K562 (cell line): ENCODE measurements around the gene OLFM3. TPM values are rescaled to one million over a fixed set of nuclear protein-coding genes. Genes with fewer than 3 reads are reported as not detected.

ENCODE experiments used
- CBX3 ChIP-seq, 2 experiments: IDR thresholded peaks; 1 replicate in 1 of 2; 2 replicates in 1 of 2; pipeline ENCODE4 v1.6.1; 2012; ENCODE audit warnings: inconsistent platforms in 2 of 2, low read length in 2 of 2, borderline replicate concordance in 1 of 2, control low read depth in 1 of 2
- EP300 ChIP-seq: IDR thresholded peaks from 2 replicates; pipeline ENCODE4 v1.6.1; 2012; ENCODE audit warnings: low read length, improper control_type of control experiment
- FOXM1 ChIP-seq, 2 experiments: fragments of 450-650 bp in 1 of 2; sonication (generic) in 1 of 2; formaldehyde crosslinking in 1 of 2; IDR thresholded peaks; 2 replicates each; pipeline versions ENCODE4 v1.6.1 to v1.9.0; 2017 to 2022; ENCODE audit warnings: low read depth in 2 of 2, mild to moderate bottlenecking in 2 of 2, missing genetic modification reagents in 1 of 2, moderate library complexity in 1 of 2
- NCOA1 ChIP-seq: fragments of 450-650 bp; IDR thresholded peaks from 2 replicates; pipeline ENCODE4 v1.6.1; 2016; ENCODE audit warnings: low read depth
- NFE2 ChIP-seq: IDR thresholded peaks from 2 replicates; pipeline ENCODE4 v1.6.1; 2014; ENCODE audit warnings: antibody characterized with exemption, low read depth
- NONO ChIP-seq, 2 experiments: fragments of 200-400 bp in 1 of 2; fragments of 450-650 bp in 1 of 2; formaldehyde crosslinking in 1 of 2; IDR thresholded peaks; 2 replicates each; pipeline ENCODE4 v1.6.1; 2017; ENCODE audit warnings: low read depth in 2 of 2, mild to moderate bottlenecking in 2 of 2, moderate library complexity in 2 of 2, low read length in 1 of 2
- PHF8 ChIP-seq: fragments of 200-600 bp; sonication (generic); IDR thresholded peaks from 2 replicates; pipeline ENCODE4 v1.6.1; 2012; ENCODE audit warnings: mixed run types, mild to moderate bottlenecking, inconsistent platforms, low read length, moderate library complexity, borderline replicate concordance
- POLR2G ChIP-seq: fragments of 200-400 bp; formaldehyde crosslinking; IDR thresholded peaks from 2 replicates; pipeline ENCODE4 v1.6.1; 2017; ENCODE audit warnings: low read depth, mild to moderate bottlenecking, antibody characterized with exemption, low read length, moderate library complexity
- PTRF ChIP-seq: fragments of 450-650 bp; IDR thresholded peaks from 2 replicates; pipeline ENCODE4 v1.6.1; 2016; ENCODE audit warnings: mild to moderate bottlenecking, missing genetic modification characterization, missing compliant biosample characterization
- RFX7 ChIP-seq: fragments of 250-450 bp; sonication (Bioruptor Pico); IDR thresholded peaks from 2 replicates; pipeline ENCODE4 v1.5.1; 2021; ENCODE audit warnings: mild to moderate bottlenecking
- RREB1 ChIP-seq: fragments of 250-450 bp; sonication (Bioruptor Pico); IDR thresholded peaks from 2 replicates; pipeline ENCODE4 v1.4.0; 2020
- SIRT6 ChIP-seq: IDR thresholded peaks from one replicate; pipeline ENCODE4 v1.6.1; 2012; ENCODE audit warnings: low read depth, mild to moderate bottlenecking, control low read depth, inconsistent platforms, low read length, moderate library complexity
- ZNF239 ChIP-seq: fragments of 250-450 bp; sonication (Bioruptor Pico); IDR thresholded peaks from 2 replicates; pipeline ENCODE4 v1.4.0; 2020; ENCODE audit warnings: mild to moderate bottlenecking
- ZNF280B ChIP-seq: fragments of 250-450 bp; sonication (Bioruptor Pico); IDR thresholded peaks from 2 replicates; pipeline ENCODE4 v1.5.1; 2021; ENCODE audit warnings: mild to moderate bottlenecking
- ZNF766 ChIP-seq: fragments of 200-800 bp; sonication (Bioruptor generic); conservative IDR thresholded peaks from 2 replicates; pipeline ENCODE4 v1.6.1; 2016; ENCODE audit warnings: missing genetic modification characterization, missing compliant biosample characterization
- polyA plus RNA-seq, 8 experiments: library from polyadenylated mRNA; depleted of rRNA in 4 of 8; stranded (reverse) in 5 of 8; unstranded in 3 of 8; fragments of >200 nt; fragmentation: Nextera tagmentation in 2 of 8; fragmentation: Illumina TruSeq in 1 of 8; extraction: Ambion mirVana in 2 of 8; extraction: Trizol in 1 of 8; gene quantifications; 2 replicates each; pipeline versions ENCODE4 v1.2.1 to v1.2.3, GENCODE V29; 2011 to 2014; ENCODE audit warnings: inconsistent platforms in 1 of 8, missing spikeins in 1 of 8
- total RNA-seq, 7 experiments: library from RNA; depleted of rRNA in 6 of 7; stranded (reverse); fragments of >200 nt in 6 of 7; fragmentation: Illumina TruSeq in 2 of 7; extraction: Trizol in 2 of 7; gene quantifications; 2 replicates each; pipeline versions ENCODE4 v1.2.1 to v1.2.3, GENCODE V29; 2011 to 2021; ENCODE audit warnings: low replicate concordance in 1 of 7

OLFM3 gene
- total and polyA plus RNA-seq, 9 of the 15 experiments (the other 6 are each of a cell fraction or from before 2014, with no cell fraction given) = 0.07 TPM; not detected in 8

- TF ChIP-seq RREB1 (CRISPR knock-in tag) (no peak), POLR2G (no peak), NCOA1 (no peak), FOXM1 (IDR thresholded peaks at IDR 0.05; ENCODE audit: low read depth) (no peak), FOXM1 (CRISPR knock-in tag; IDR thresholded peaks at IDR 0.05; ENCODE audit: low read depth) (no peak), SIRT6 (no peak), ZNF239 (no peak), NFE2 (no peak), EP300 (no peak), RFX7 (CRISPR knock-in tag) (no peak), NONO (IDR thresholded peaks at IDR 0.05; ENCODE audit: low read depth in 2 of 2, low read length in 1 of 2) (no peak), CBX3 (IDR thresholded peaks at IDR 0.05; ENCODE audit: borderline replicate concordance in 1 of 2, low read length in 2 of 2) (no peak), ZNF280B (CRISPR knock-in tag) (no peak), ZNF766 (no peak), PHF8 (no peak), PTRF (tag) (no peak)
Observed at GRCh38 chr1:101918277-101918676, 78.4 kb downstream of the OLFM3 start (continued).
